HG02571 (cell line): ENCODE data around the gene MBD4.
A peak's percentile ranks its signal among the peaks of the same experiment; 100 is the strongest.

Experiments used
- ATAC-seq: cut with Tn5 transposase; IDR thresholded peaks from one replicate; pipeline ENCODE4 v1.9.1; 2021; ENCODE audit warnings: mild to moderate bottlenecking, moderate library complexity; ENCODE audit not compliant: unreplicated experiment

Gene MBD4

DNA sequence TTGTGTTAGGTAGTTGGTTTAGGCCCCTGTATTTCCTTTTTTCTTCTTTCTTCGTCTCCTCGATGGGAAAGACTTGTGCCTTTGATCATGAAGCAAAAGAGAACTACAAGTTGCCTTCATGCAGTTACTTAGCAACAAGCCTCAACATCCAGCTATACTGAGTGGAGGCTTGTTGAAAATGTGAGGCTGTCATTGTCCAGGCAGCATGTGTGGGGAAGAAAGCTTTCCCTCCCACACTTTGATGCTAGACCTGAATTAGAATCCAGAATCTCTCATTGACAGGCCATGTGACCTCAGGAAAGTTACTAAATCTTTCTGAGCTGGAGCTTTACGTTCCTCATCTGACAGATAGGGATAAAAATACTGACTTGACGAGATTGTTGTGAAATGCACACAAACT is 24.0 kb upstream of the MBD4 start:
- no peak for ATAC-seq

DNA sequence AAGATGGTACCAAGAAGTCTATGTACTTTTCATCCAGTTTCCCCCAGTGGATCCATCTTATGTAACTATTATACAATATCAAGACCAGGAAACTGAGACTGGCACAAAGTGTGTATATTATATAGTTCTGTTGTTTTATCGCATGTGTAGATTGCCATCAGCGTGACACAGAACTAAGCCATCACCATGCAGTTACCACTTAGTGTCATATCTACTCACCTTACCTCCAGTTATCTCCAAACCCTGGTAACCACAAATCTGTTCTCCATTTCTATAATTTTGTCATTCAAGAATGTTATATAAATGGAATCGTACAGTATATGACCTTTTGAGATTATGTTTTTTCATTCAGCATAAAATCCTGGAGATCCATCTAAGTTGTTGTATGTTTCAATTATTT is 23.3 kb upstream of the MBD4 start:
- no peak for ATAC-seq

DNA sequence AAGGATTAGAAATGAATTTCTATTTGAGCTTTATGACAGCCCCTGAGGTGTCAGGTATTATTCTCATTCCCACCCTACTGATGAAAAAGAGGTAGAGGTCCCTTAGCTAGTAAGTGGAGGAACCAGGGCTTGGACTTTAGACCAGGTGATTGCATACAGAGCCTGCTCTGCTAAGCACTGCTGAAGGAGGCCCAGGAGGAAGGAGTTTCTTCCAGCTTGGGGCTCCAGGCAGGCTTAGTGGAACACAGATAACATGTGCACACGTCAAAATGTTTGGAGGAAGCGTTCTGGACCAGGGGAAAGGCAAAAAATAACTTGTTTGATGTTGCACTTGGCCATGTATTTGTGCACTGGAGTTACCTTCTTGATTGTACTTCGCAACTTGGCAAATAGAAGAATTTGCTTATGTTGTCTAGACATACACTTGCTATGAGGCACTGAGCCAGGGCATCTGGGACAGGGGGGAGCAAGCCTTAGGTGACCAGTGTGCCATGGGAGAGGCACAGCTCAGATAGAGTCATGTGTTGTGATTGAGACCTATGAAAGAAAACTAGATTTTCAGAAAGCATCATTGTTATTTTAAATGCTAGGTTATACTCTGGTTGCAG is 22.7 kb upstream of the MBD4 start:
- no peak for ATAC-seq

DNA sequence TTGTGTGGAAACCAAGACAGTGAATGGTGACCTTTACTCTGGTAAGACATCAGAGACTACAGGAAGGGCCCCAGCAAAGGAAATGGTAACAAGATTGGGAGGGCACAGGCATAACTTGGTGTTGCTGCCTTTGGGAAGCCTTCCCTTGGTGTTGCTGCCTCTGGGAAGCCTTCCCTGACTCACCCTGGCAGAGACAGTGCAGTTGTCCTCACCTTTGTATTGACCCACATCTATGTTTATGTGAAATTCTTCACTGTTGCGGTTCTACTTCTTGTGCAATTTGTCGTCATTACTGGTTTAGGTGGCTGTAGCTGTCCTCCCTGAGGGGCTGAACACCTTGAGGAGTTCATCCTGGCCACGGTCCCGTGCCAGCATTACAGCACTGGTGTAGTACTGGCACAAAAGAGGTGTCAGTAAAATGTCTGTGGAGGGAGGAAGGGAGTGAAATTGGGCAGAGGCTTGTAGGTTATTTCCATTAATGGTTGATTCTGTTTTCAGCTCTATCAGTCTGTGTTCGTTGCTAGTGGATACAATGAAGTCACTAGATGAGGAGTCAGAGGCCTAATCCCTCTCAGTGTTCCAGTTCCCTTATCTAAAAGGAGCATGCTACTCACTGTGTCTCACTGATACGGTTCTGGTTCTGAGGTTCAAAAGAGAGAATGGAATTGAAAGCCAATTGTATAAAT is 21.9 kb upstream of the MBD4 start:
- ATAC-seq, result no peak

DNA sequence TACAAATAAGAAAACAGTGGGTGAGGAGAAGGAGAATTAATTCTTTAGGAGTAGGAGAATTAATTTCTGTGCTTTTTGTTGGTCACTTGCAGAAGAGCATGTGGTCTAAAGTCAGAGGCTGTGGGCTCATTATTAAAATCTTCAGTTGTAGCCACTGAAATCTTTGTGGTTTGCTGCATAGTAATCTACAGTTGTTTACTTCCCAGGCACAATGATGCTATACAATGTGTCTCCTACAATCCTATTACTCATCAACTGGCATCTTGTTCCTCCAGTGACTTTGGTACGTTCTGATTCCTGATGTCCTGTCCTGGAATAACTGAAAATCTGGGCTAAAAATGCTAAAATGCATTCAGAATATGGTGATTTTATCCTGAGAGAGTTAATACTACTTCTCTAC is 21.3 kb upstream of the MBD4 start:
- ATAC-seq, result no peak

DNA sequence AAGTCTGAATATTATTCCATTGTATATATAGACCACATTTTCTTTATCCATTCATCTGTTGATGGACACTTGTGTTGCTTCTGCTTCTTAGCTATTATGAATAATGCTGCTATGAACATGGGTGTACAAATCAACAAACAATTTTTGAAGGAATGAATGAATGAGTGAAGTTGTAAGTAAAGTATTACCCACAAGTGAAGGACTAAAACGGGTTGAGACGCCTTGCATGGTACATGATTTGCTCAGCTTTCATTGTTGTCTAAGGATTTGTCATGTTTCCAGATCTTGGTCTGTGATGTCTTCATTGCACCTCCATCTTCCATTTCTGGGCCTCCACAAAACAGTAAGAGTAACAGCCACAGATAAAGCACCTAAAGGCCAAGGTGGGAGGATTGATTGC is 20.8 kb upstream of the MBD4 start:
- no peak for ATAC-seq

DNA sequence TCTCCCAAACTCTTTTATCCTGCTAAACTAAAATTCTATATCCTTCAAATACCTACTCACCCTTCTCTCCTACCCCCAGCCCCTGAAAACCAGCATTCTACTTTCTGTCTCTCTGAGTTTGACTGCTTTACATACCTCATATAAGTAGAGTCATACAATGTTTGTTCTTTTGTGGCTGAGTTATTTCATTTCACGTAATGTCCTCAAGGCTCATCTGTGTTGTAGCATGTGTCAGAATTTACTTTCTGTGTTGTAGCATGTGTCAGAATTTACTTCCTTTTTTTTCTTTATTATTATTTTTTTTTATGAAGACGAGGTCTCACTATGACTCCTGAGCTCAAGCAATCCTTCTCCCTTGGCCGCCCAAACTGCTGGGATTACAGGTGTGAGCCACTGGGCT is 20.4 kb upstream of the MBD4 start:
- no peak for ATAC-seq

DNA sequence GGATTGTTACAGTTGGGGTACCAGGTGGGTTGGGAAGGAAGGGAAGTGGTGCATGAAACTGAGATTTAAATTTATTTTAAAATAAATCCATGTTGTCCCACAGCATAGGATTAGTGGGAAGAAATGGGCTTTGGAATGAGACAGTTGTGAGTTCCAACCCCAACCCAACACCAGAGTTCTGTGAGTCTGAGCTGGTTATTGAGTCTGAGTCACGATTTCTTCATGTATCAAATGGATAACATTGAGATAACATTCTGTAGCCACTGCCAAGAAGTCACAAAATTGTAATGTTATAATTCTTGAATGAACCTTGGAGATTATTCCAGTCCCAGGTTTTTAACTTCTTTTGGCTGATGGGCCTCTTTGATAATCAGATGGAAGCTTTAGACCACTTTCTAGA is 14.0 kb upstream of the MBD4 start:
- no peak for ATAC-seq

DNA sequence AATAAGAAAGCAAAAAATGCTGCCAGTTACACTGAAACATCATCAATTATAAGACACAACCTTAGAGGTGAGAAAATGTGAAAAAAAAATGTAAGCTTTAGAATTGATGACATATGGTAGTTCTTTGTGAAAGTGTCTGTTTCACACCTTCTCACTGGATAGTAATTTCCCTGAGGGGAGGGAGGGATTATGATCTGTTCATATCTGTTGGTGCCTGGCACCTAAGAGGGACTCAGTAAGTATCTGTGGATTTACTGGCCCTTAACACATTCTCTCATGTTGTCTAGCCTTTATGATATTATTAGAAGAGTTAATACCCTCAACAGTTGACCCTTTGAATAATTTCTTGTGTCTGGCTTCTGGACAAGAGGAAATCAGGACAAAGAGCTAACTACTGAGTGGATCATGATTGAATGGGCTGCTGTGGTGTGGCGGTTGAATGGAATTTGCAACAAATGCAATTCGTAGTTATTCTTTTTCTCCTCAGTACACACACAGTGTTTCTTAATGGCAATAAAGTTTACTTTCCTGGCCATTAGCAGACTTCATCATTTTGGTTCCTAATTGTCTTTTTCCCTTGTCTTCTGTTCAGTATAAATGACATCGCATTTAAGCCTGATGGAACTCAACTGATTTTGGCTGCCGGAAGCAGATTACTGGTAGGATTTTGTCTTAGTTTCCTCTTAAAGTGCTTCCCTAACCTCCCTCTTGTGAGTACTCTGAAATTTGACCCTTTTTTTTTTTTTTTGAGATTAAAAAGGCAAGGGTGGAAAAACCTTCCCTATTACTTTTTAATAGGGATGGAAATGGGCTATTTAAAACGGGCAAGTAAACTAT is 9.7 kb upstream of the MBD4 start:
- ATAC-seq, result no peak

DNA sequence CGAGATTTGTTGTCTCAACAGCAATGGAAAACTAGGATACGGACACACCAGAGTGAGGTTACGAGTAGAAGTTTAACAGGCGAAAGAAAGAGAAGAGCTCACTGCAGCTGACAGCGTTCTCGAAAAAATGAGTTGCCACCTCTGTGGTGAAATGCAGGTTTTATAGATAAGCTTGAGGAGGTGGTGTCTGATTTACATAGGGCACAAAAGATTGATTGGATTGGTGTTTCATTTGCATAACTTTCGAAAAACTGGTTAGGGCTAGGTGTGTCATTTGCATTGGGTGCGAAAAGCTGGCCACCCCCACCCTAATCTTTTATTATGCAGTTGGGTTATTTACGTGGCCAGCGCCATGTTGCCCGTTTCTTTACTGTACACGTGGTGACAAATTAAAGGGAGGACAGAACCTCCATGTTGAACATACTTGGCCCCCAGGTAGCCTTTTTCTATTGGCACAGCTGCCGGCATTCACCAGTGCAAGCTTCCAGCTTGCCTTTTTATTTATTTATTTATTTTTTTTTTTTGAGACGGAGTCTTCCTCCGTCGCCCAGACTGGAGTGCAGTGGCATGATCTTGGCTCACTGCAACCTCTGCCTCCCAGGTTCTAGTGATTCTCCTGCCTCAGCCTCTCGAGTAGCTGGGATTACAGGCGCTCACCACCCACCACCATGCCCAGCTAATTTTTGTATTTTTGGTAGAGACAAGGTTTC is 8.6 kb upstream of the MBD4 start:
- ATAC-seq, result no peak

DNA sequence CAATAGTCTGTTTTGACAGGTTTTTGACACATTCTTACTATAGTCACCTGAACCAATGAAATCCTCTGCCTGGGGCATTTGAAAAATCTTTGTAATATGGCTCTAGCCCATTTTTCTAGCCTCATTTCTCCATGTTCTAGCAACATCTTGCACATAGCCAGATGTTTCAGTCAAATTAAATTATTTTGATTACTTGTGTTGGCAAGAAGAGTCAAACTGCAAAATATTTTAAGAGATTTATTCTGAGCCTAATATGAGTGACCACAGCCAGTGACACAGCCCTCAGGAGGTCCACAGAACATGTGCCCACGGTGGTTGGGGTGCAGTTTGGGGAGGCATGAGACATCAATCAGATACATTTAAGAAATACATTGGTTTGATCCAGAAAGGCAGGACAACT is 7.2 kb upstream of the MBD4 start:
- ATAC-seq, result no peak

DNA sequence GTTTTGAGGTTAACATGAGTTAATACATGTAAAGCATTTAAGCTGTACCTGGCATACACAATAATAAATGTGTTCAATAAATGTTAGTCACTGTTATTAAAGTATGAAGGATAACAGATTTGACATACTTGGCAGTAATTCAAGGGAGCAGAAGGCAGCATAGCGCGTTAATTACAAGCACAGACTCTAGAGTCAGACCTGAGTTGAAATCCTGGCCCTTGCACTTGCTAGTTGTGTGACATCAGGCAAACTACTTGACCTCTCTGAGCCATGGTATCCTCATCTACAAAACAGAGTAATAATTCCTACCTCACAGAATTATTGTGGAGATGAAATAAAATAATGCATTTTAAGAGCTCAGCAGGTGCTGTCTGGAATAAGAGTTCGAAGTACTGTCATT is 5.7 kb upstream of the MBD4 start:
- ATAC-seq, result no peak

DNA sequence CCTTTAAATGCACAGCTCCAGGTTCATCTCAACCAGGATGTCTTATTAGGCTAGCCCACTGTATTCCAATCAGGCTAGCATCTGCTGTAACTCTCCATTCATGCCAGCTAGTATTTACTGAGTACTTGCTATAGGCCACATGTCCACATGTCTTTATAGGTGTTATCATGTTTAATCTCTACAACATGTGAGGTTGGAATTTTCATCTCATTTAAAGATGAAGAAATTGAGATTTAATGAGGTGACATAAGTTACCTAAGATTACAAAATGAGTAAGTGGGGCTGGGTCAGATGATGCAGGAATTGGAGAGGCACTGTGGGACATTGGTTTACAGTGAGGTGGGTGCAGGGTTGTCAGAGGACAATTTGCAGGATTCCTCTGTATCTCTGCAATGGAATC is 3.2 kb upstream of the MBD4 start:
- ATAC-seq, result no peak

DNA sequence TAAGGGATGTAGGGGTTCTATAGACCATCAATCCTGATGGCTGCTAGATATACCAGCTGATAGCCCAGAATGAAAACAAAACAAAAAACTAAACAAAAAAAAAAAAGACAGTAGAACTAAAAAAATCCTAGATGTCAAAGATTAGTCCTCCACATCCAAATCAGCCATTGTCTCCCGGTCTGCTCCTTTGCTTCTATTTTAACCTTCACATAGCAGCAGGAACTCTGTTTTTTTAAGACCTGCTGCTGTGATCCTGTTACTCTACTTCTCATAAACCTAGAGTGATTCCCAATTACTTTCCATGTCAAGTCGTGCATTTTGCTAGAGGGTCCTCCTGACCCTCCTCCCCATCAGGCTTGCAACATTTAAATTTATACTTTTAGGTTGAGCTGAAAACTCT is 2.7 kb upstream of the MBD4 start:
- no peak for ATAC-seq

DNA sequence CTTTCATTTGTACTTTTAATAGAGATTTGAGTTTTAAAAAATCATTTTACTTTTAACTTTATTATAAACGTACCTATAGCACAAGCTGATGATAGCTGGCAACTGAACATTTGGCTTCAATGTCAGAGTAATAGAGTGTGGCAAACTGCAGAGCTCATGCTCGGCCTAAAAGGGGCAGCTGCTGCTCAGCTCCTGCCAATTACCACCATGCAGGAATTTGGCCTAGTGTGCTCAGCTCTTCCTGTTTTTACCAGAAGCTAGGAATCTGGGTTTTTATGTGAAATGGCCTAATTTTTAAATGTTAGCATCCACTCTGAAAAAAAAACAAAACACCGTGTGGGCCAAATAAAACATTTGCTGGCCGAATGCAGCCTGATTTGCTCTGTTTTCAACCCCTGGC is 2.0 kb upstream of the MBD4 start:
- ATAC-seq, result no peak

DNA sequence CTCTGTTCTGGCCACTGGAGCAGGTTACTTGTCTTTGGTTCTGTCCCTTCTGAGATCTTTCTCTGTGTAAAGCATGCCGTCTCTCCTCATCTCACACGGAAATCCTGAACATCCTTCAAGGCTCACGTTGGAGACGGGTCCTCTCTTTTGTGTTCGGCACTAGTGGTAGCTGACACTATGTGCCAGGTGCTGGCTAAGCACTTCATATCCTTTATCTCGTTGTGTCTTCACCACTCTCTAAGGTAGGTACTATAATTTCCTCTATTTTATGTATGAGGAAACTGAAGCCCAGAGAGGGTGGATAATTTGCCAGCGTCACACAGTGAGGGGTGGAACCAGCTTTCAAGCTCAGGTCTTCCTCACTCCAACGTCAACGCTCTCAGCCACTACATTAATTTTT is 1.5 kb upstream of the MBD4 start:
- ATAC-seq, result no peak

DNA sequence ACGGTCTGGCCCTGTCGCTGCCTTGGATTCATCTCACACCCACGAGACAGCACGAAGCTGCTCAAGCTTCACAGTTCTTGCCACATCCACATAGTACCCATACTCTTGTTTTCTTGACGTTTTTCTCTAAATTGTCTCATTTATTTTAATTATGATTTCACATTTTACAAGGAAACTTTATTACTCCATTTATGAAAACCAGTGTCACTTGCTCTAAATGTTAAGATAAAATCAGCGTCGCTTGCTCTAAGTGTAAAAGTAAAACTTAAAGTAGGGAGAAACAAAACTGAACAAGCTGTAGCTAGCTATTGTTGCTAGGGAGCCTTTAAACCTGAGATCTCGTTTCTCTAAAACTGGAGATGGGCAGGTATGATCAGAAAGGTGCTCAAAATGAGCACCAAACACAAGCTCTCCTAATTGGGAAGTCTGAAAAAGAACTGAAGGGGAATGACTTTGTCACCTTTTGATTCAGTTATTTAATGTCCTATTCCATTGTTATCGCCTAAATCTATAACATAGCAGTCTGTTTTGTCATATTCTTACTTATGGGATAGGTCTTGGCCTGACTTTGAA is 956 bp upstream of the MBD4 start:
- no peak for ATAC-seq

DNA sequence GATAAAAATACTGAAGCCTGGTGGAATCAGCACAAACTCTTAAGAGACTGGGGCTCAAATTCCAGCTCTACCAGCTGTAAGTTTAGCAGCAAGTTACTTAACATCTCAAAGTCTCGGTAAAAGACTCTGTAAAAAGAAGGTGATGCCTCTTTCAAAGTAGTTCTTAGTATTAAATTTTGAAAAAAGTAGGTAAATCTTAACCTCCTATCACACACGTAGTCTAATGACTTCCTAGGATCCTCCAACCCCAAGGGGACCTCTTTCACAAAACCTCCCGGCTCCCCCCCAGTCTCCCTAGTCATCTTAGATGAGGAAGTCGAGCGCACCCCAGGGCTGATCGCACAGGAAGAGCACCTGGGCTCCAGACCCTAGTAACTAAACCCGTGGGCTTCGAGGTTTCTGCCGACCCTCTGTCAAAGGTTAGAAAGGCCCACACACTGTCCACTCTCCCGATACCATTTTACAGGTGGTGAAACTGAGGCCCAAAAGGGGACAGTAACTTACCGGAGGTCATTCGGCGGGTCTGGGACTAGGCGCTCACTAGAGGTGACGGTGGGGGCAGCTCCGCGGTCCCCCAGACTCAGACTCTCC is 427 bp downstream of the MBD4 start:
- peak; percentile 7 for ATAC-seq

DNA sequence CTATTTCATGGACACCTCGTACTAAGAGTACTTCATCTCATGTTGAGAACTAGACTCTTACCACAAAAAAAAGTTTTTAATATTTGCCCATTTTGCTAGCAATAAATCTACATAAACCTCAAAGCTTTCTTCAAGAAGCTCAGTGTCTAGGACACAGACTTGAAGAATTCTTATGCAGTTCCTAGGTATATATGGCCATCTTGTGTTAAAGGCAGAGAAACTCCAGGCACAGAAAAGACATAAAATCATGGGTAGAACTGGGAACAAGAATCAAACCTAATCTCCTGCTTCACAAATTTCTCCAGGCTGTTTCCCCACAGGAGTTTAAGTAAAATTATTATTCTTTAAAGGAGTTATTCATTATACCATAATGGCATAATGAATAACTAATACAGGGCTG is 4.4 kb downstream of the MBD4 start:
- ATAC-seq, result no peak

DNA sequence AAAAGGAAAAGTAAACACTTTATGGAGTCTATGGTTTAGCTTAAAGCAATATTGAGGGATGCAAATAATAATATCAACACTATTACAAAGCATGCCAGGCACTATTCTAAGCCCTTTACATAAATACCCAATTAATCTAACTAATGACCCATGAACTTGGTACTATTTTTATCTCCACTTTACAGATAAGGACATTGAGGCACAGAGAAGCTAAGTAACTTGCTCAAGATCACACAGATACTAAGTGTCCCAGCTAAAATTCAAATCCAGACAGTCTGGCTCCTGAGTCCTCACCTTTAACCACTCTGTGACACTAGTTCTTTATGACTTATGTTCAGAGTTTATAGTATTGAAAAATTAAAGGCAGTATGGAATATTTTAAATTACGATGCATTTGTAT is 5.6 kb downstream of the MBD4 start:
- no peak for ATAC-seq

DNA sequence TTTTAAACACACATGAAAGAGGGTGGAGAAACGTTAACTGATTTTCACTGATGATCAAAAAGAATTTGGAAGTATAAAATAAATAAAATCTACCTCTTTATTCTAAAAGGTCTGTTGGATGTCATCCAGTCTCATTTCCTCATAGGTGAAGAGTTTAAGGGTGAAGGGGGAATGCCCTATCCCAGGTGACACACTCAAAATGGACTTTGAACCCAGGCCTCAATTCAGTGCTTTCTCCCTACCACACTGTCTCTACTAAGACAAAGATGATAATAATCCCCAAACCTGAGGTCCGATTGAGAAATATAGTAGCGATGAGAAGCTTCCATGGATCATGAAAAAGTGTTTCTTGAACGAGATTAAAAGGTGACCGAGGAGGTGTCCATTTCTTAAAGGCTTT is 6.2 kb downstream of the MBD4 start:
- no peak for ATAC-seq
